GM12878 (cell line): ENCODE data around the gene ARL16. TPM values are rescaled to one million over a fixed set of nuclear protein-coding genes. Genes with fewer than 3 reads are reported as not detected.

Experiments used
- ATAC-seq: fragments of 200-7000 bp; cut with Tn5 transposase; 3 replicates; pipeline ENCODE4 v1.9.1; 2020; ENCODE audit warnings: mild to moderate bottlenecking, moderate library complexity
- BruUV-seq: library from RNA; stranded (reverse); fragments of 400-500 nt; replicated peaks from 2 replicates; lab custom pipeline; 2021; lab: Mats Ljungman, UMichigan
- CTCF ChIA-PET: fragments of 300-600 bp; sonication (Branson Sonifier 250); formaldehyde crosslinking; extraction: SDS; loops from one replicate; lab custom pipeline; 2021; ENCODE audit warnings: inconsistent platforms; lab: Yijun Ruan, JAX
- POLR2A ChIA-PET: fragments of 350-600 bp; formaldehyde crosslinking; extraction: SDS; loops from one replicate; lab custom pipeline; 2021; ENCODE audit warnings: inconsistent platforms; lab: Charles Lee
- RAD21 ChIA-PET: fragments of 300-600 bp; sonication (Branson Sonifier 250); formaldehyde crosslinking; loops from one replicate; lab custom pipeline; 2023; ENCODE audit warnings: antibody characterized with exemption; ENCODE audit not compliant: unreplicated experiment; lab: Charles Lee
- SMC1A ChIA-PET: fragments of 300-600 bp; sonication (Branson Sonifier 250); formaldehyde crosslinking; loops from one replicate; lab custom pipeline; 2023; ENCODE audit not compliant: unreplicated experiment, uncharacterized antibody; lab: Charles Lee
- DNase-seq: peaks from one replicate; pipeline ENCODE4 v3.0.0-alpha.2; 2011; ENCODE audit warnings: low read depth, low spot score
- FAIRE-seq: peaks from 3 replicates; lab custom pipeline; 2011; peaks lifted over from hg19 to GRCh38; lab: Jason Lieb, UNC
- H2AFZ ChIP-seq: 2 replicates; pipeline ENCODE4 v1.6.0; 2011; ENCODE audit warnings: low read depth, low read length, control low read depth; ENCODE audit not compliant: control insufficient read depth
- H3K27ac ChIP-seq: 2 replicates; pipeline ENCODE4 v1.5.1; 2011; ENCODE audit warnings: control low read depth; ENCODE audit not compliant: control insufficient read depth, insufficient read depth
- H3K27me3 ChIP-seq, 2 experiments: replicated peaks in 1 of 2; 2 replicates each; pipeline versions ENCODE4 v1.6.0 to v1.6.1; 2011; ENCODE audit warnings: low read length in 1 of 2; ENCODE audit not compliant: control insufficient read depth in 2 of 2, insufficient read depth in 2 of 2
- H3K36me3 ChIP-seq, 2 experiments: 2 replicates each; pipeline ENCODE4 v1.5.1; 2011; ENCODE audit warnings: low read length in 1 of 2; ENCODE audit not compliant: control insufficient read depth in 2 of 2, insufficient read depth in 2 of 2
- H3K4me1 ChIP-seq: 2 replicates; pipeline ENCODE4 v1.6.1; 2011; ENCODE audit warnings: mild to moderate bottlenecking, low read length, moderate library complexity, mixed read lengths; ENCODE audit not compliant: control insufficient read depth, insufficient read depth
- H3K4me2 ChIP-seq: 2 replicates; pipeline ENCODE4 v1.6.0; 2011; ENCODE audit warnings: control low read depth; ENCODE audit not compliant: control insufficient read depth, insufficient read depth
- H3K4me3 ChIP-seq: fragments of 200-600 bp; sonication (generic); 2 replicates; pipeline ENCODE4 v1.5.1; 2016
- H3K79me2 ChIP-seq: 2 replicates; pipeline ENCODE4 v1.6.0; 2011; ENCODE audit warnings: low read length; ENCODE audit not compliant: control insufficient read depth, insufficient read depth
- H3K9ac ChIP-seq: 2 replicates; pipeline ENCODE4 v1.8.0; 2011; ENCODE audit warnings: low read length, control low read depth, mixed read lengths; ENCODE audit not compliant: control insufficient read depth, insufficient read depth
- H3K9me3 ChIP-seq: replicated peaks from 3 replicates; pipeline ENCODE4 v1.5.1; 2011; ENCODE audit warnings: mild to moderate bottlenecking, low read length; ENCODE audit not compliant: control insufficient read depth, insufficient read depth
- H4K20me1 ChIP-seq: 2 replicates; pipeline ENCODE4 v1.6.0; 2011; ENCODE audit not compliant: control insufficient read depth, insufficient read depth
- BRCA1 ChIP-seq: IDR thresholded peaks from 2 replicates; pipeline ENCODE4 v1.6.1; 2011; ENCODE audit warnings: low read depth, low read length, improper control_type of control experiment
- EP300 ChIP-seq, 2 experiments: fragments of 150-350 bp in 1 of 2; IDR thresholded peaks; 2 replicates each; pipeline ENCODE4 v1.6.1; 2011 to 2012; ENCODE audit warnings: low read depth in 2 of 2, low read length in 2 of 2, borderline replicate concordance in 1 of 2, improper control_type of control experiment in 1 of 2, inconsistent platforms in 1 of 2; ENCODE audit not compliant: control insufficient read depth in 1 of 2
- HDAC2 ChIP-seq: fragments of 200-600 bp; sonication (generic); IDR thresholded peaks from 2 replicates; pipeline ENCODE4 v1.6.1; 2017
- IRF4 ChIP-seq: IDR thresholded peaks from 2 replicates; pipeline ENCODE4 v1.6.1; 2011; ENCODE audit warnings: low read depth, low read length
- KLF5 ChIP-seq: fragments of 450-650 bp; IDR thresholded peaks from 2 replicates; pipeline ENCODE4 v1.6.1; 2014; ENCODE audit warnings: mild to moderate bottlenecking; ENCODE audit not compliant: partially characterized antibody
- MXI1 ChIP-seq: fragments of 150-350 bp; IDR thresholded peaks from 2 replicates; pipeline ENCODE4 v1.6.1; 2011; ENCODE audit warnings: low read depth, mild to moderate bottlenecking, inconsistent platforms, low read length, improper control_type of control experiment
- NFYA ChIP-seq: IDR thresholded peaks from 2 replicates; pipeline ENCODE4 v1.6.1; 2011; ENCODE audit warnings: low read depth, mild to moderate bottlenecking, low read length, improper control_type of control experiment, borderline replicate concordance
- NR2C2 ChIP-seq: IDR thresholded peaks from 2 replicates; pipeline ENCODE4 v1.6.1; 2011; ENCODE audit warnings: borderline replicate concordance, low read depth; ENCODE audit not compliant: control insufficient read depth, insufficient read length
- POLR2AphosphoS5 ChIP-seq: IDR thresholded peaks from 2 replicates; pipeline ENCODE4 v1.6.1; 2011; ENCODE audit warnings: mild to moderate bottlenecking, low read length, inconsistent platforms
- RAD21 ChIP-seq: IDR thresholded peaks from 2 replicates; pipeline ENCODE4 v1.6.1; 2011; ENCODE audit warnings: mild to moderate bottlenecking, low read depth, low read length, moderate library complexity; ENCODE audit not compliant: insufficient read depth
- RELA ChIP-seq: fragments of 450-650 bp; IDR thresholded peaks from 2 replicates; pipeline ENCODE4 v1.8.0; 2014; ENCODE audit warnings: borderline replicate concordance; ENCODE audit not compliant: partially characterized antibody
- ZNF217 ChIP-seq: fragments of 450-650 bp; IDR thresholded peaks from 2 replicates; pipeline ENCODE4 v1.6.1; 2017; ENCODE audit warnings: antibody characterized with exemption, mild to moderate bottlenecking
- ZNF274 ChIP-seq: IDR thresholded peaks from one replicate; pipeline ENCODE4 v1.8.0; 2011; ENCODE audit not compliant: insufficient read length, insufficient read depth
- WGBS: methylation state at CpG from one replicate; pipeline ENCODE4 v1.1.6; 2016; ENCODE audit warnings: low lambda C conversion rate; ENCODE audit not compliant: insufficient replicate concordance, insufficient coverage; ENCODE audit errors: missing lambda C conversion rate; 5-methylcytosine and 5-hydroxymethylcytosine counted together
- in situ Hi-C: fragments of 300-500 bp; cut with MboI; formaldehyde crosslinking; loops from 9 replicates; pipeline ENCODE4 v1.14.3; 2018; ENCODE audit warnings: mixed read lengths
- intact Hi-C: fragments of 100-400 bp; cut with micrococcal nuclease; formaldehyde crosslinking; loops from one replicate; pipeline ENCODE4 v1.14.2; 2022; ENCODE audit not compliant: unreplicated experiment
- polyA plus RNA-seq, 11 experiments: library from polyadenylated mRNA; depleted of rRNA in 4 of 11; unstranded in 6 of 11; stranded (reverse) in 5 of 11; fragments of >200 nt; fragmentation: Nextera tagmentation in 4 of 11; fragmentation: Illumina TruSeq in 1 of 11; extraction: Ambion mirVana in 4 of 11; extraction: Trizol in 1 of 11; gene quantifications; 1 replicate in 1 of 11; 2 replicates in 10 of 11; pipeline versions ENCODE4 v1.2.1 to v1.2.3, GENCODE V29; 2011 to 2016; ENCODE audit warnings: inconsistent platforms in 2 of 11, missing spikeins in 2 of 11, low read depth in 1 of 11
- total RNA-seq, 4 experiments: library from RNA; depleted of rRNA in 3 of 4; stranded (reverse); fragments of >200 nt in 3 of 4; fragmentation: Illumina TruSeq in 1 of 4; extraction: Trizol in 1 of 4; gene quantifications; 2 replicates each; pipeline versions ENCODE4 v1.2.1 to v1.2.3, GENCODE V29; 2013 to 2021
- TF ChIP-seq, protein P1 (sequence below): IDR thresholded peaks from 2 replicates; pipeline ENCODE4 v1.6.1; 2011; ENCODE audit warnings: low read depth, mild to moderate bottlenecking, low read length, moderate library complexity, borderline replicate concordance; ENCODE audit errors: extremely low read depth
- TF ChIP-seq, protein P2 (sequence below): IDR thresholded peaks from 2 replicates; pipeline ENCODE4 v1.6.1; 2011; ENCODE audit warnings: borderline replicate concordance, low read depth, mild to moderate bottlenecking, moderate library complexity, low read length; ENCODE audit not compliant: insufficient read depth, poor library complexity, severe bottlenecking
- TF ChIP-seq, protein P3 (sequence below): fragments of 450-650 bp; IDR thresholded peaks from 2 replicates; pipeline ENCODE4 v1.6.1; 2018; ENCODE audit warnings: borderline replicate concordance, mild to moderate bottlenecking; ENCODE audit not compliant: partially characterized antibody

ARL16 gene
- total and polyA plus RNA-seq, 10 of the 15 experiments (the other 5 are each of a cell fraction or from before 2014, with no cell fraction given) = 4.7 to 47.6 (median 30.9) TPM

DNA sequence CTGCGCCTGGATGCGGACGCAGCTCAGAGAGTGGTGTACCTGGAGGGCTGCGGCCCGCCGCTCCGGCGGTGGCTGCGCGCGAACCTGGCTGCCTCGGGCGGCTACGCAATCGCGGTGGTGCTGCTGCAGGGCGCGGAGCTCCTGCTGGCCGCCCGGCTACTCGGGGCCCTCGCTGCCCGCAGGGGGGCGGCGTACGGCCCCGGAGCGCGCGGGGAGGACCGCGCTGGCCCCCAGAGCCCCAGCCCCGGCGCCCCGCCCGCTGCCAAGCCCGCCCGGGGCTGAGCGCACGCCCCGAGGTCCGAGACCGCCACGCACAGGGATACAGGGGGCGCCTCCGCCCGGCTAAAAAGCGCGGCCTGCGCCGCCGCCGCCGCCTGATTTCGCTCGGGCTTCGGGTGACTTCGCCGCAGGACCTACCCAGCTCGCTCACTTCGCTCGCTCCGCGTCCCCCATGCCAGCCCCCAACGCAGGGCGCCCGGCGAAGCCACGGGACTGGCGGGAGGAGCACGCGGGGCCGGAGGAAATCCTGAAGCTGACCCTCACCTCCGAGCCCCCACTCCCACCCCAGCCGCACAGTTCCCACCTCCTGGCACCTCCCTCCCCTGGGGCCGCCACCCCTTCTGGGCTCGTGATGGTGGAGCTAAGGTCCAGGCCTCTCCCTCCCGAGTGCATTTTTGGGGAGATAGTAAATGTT, 35.4 kb downstream of the ARL16 start (continued):
- TF ChIP-seq HDAC2 = no peak
- TF ChIP-seq, all 136 proteins: peak for 0

DNA sequence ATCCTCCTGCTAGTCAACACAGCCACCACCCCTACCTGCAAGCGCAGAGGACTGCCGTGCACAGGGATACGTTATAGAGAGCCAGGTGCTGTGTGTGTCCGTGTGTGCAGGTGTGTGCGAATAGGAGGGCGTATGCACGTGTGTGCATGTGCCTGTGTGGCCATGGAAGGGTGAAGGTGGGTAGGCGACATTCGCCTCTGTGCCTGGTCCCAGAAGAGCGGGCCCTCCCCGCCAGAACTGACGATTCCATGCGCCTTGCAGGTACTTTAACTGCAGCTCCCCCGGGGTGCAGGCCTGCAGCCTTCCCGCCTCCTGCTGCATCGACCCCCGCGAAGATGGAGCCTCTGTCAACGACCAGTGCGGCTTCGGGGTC, 36.0 kb downstream of the ARL16 start:
- H3K4me2 ChIP-seq = no peak overlapping the region
- ChIA-PET POLR2A (no interaction called here), SMC1A (no interaction called here), CTCF (no interaction called here), RAD21 (no interaction called here)
- no peak overlapping the region for H3K27ac ChIP-seq
- H4K20me1 ChIP-seq = no peaks in the 10 kb centered on the region
- H2AFZ ChIP-seq = no peak overlapping the region
- no peaks in the 10 kb centered on the region for H3K79me2 ChIP-seq
- H3K36me3 ChIP-seq = no peaks in the 10 kb centered on the region
- H3K9ac ChIP-seq = no peak overlapping the region
- DNase-seq = no peak
- ATAC-seq = no peak
- no peaks in the 10 kb centered on the region; a peak in 2 of 4 replicates for H3K27me3 ChIP-seq
- intact Hi-C loops = no loop called here
- TF ChIP-seq MXI1 (no peak), POLR2AphosphoS5 (no peak), KLF5 (no peak), NR2C2 (no peak), NFYA (no peak), ZNF274 (no peak), IRF4 (no peak), EP300 (IDR thresholded peaks at IDR 0.05; ENCODE audit: borderline replicate concordance in 1 of 2, control insufficient read depth in 1 of 2, low read depth in 2 of 2, low read length in 2 of 2) (no peak), BRCA1 (no peak), RELA (no peak), RAD21 (no peak), ZNF217 (no peak)
- TF ChIP-seq, protein P1, sequence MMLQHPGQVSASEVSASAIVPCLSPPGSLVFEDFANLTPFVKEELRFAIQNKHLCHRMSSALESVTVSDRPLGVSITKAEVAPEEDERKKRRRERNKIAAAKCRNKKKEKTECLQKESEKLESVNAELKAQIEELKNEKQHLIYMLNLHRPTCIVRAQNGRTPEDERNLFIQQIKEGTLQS = no peak
- TF ChIP-seq, protein P2, sequence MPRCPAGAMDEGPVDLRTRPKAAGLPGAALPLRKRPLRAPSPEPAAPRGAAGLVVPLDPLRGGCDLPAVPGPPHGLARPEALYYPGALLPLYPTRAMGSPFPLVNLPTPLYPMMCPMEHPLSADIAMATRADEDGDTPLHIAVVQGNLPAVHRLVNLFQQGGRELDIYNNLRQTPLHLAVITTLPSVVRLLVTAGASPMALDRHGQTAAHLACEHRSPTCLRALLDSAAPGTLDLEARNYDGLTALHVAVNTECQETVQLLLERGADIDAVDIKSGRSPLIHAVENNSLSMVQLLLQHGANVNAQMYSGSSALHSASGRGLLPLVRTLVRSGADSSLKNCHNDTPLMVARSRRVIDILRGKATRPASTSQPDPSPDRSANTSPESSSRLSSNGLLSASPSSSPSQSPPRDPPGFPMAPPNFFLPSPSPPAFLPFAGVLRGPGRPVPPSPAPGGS = no peak
- TF ChIP-seq, protein P3, sequence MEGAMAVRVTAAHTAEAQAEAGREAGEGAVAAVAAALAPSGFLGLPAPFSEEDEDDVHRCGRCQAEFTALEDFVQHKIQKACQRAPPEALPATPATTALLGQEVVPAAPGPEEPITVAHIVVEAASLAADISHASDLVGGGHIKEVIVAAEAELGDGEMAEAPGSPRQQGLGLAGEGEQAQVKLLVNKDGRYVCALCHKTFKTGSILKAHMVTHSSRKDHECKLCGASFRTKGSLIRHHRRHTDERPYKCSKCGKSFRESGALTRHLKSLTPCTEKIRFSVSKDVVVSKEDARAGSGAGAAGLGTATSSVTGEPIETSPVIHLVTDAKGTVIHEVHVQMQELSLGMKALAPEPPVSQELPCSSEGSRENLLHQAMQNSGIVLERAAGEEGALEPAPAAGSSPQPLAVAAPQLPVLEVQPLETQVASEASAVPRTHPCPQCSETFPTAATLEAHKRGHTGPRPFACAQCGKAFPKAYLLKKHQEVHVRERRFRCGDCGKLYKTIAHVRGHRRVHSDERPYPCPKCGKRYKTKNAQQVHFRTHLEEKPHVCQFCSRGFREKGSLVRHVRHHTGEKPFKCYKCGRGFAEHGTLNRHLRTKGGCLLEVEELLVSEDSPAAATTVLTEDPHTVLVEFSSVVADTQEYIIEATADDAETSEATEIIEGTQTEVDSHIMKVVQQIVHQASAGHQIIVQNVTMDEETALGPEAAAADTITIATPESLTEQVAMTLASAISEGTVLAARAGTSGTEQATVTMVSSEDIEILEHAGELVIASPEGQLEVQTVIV = no peak
- H3K4me3 ChIP-seq = no peak overlapping the region
- BruUV-seq = no TSS peak
- H3K9me3 ChIP-seq = peaks cover 6% of the 10 kb centered on the region; the same call in 2 of the 3 replicates
- 82% methylated on average over 21 of the region's 21 CpGs for WGBS
- no peaks in the 10 kb centered on the region for H3K4me1 ChIP-seq
- FAIRE-seq = no peak
- in situ Hi-C loops = no loop called here
